Measurements from ENCODE around the gene PAPSS1.

PAPSS1 gene

GRCh38 chr4:107629318-107629717 lies 90.7 kb downstream of the PAPSS1 start:
- no peak for DNase-seq (ENCODE audit: low read depth, low spot score)

GRCh38 chr4:107625391-107625902 lies 94.6 kb downstream of the PAPSS1 start:
- no peak for DNase-seq (ENCODE audit: low read depth, low spot score)

GRCh38 chr4:107624024-107624423 lies 96.0 kb downstream of the PAPSS1 start:
- no peak for DNase-seq (ENCODE audit: low read depth, low spot score)

- DNase-seq (ENCODE audit: low read depth, low spot score), result no peak
Measured at GRCh38 chr4:107622006-107622405, 98.0 kb downstream of the PAPSS1 start.

- DNase-seq (ENCODE audit: low read depth, low spot score), result no peak
Measured at GRCh38 chr4:107619731-107620130, 100.3 kb downstream of the PAPSS1 start.

GRCh38 chr4:107619066-107619465 lies 101.0 kb downstream of the PAPSS1 start:
- DNase-seq (ENCODE audit: low read depth, low spot score), result no peak

GRCh38 chr4:107618656-107619055 lies 101.4 kb downstream of the PAPSS1 start:
- DNase-seq (ENCODE audit: low read depth, low spot score), result no peak

GRCh38 chr4:107616838-107617389 lies 103.1 kb downstream of the PAPSS1 start:
- DNase-seq (ENCODE audit: low read depth, low spot score), result no peak

- no peak for DNase-seq (ENCODE audit: low read depth, low spot score)
Measured at GRCh38 chr4:107615809-107616208, 104.2 kb downstream of the PAPSS1 start.

GRCh38 chr4:107603430-107603829 lies 116.6 kb downstream of the PAPSS1 start:
- no peak for DNase-seq (ENCODE audit: low read depth, low spot score)

GRCh38 chr4:107600983-107601382 lies 119.1 kb downstream of the PAPSS1 start:
- DNase-seq (ENCODE audit: low read depth, low spot score), result no peak

- no peak for DNase-seq (ENCODE audit: low read depth, low spot score)
Measured at GRCh38 chr4:107600436-107600835, 119.6 kb downstream of the PAPSS1 start.

- DNase-seq (ENCODE audit: low read depth, low spot score), result no peak
Measured at GRCh38 chr4:107599841-107600240, 120.2 kb downstream of the PAPSS1 start.

- DNase-seq (ENCODE audit: low read depth, low spot score), result no peak
Measured at GRCh38 chr4:107593230-107593629, 126.8 kb downstream of the PAPSS1 start.

GRCh38 chr4:107592519-107592918 lies 127.5 kb downstream of the PAPSS1 start:
- DNase-seq (ENCODE audit: low read depth, low spot score), result no peak

- no peak for DNase-seq (ENCODE audit: low read depth, low spot score)
Measured at GRCh38 chr4:107589269-107589668, 130.8 kb downstream of the PAPSS1 start.

GRCh38 chr4:107586371-107586770 lies 133.7 kb downstream of the PAPSS1 start:
- DNase-seq (ENCODE audit: low read depth, low spot score), result no peak

GRCh38 chr4:107579099-107579498 lies 140.9 kb downstream of the PAPSS1 start:
- DNase-seq (ENCODE audit: low read depth, low spot score), result no peak

- no peak for DNase-seq (ENCODE audit: low read depth, low spot score)
Measured at GRCh38 chr4:107578321-107578720, 141.7 kb downstream of the PAPSS1 start.

- DNase-seq (ENCODE audit: low read depth, low spot score), result no peak
Measured at GRCh38 chr4:107577743-107578142, 142.3 kb downstream of the PAPSS1 start.

- DNase-seq (ENCODE audit: low read depth, low spot score), result no peak
Measured at GRCh38 chr4:107575243-107575642, 144.8 kb downstream of the PAPSS1 start.

- no peak for DNase-seq (ENCODE audit: low read depth, low spot score)
Measured at GRCh38 chr4:107572281-107572680, 147.8 kb downstream of the PAPSS1 start.

GRCh38 chr4:107570952-107571351 lies 149.1 kb downstream of the PAPSS1 start:
- no peak for DNase-seq (ENCODE audit: low read depth, low spot score)

GRCh38 chr4:107564326-107564725 lies 155.7 kb downstream of the PAPSS1 start:
- no peak for DNase-seq (ENCODE audit: low read depth, low spot score)
